PC-9 (cell line): Measurements from ENCODE around the gene ZDHHC3. TPM values are rescaled to one million over a fixed set of nuclear protein-coding genes. Genes with fewer than 3 reads are reported as not detected.

Experiments used
- BruUV-seq: library from RNA; stranded (reverse); fragments of 400-500 nt; replicated peaks from 2 replicates; lab custom pipeline; 2021; lab: Mats Ljungman, UMichigan
- CTCF ChIA-PET: fragments of 300-600 bp; sonication (Branson Sonifier 250); formaldehyde crosslinking; loops from one replicate; lab custom pipeline; 2022; ENCODE audit warnings: antibody characterized with exemption; lab: Charles Lee
- POLR2A ChIA-PET: fragments of 300-600 bp; sonication (Branson Sonifier 250); formaldehyde crosslinking; loops from one replicate; lab custom pipeline; 2022; ENCODE audit warnings: antibody characterized with exemption; ENCODE audit not compliant: unreplicated experiment; lab: Charles Lee
- DNase-seq, 2 experiments: peaks; one replicate each; pipeline versions ENCODE4 v3.0.0 to v3.0.0-alpha.2; 2015 to 2022; ENCODE audit warnings: mixed read lengths in 1 of 2
- H2AFZ ChIP-seq: fragments of 200-600 bp; sonication (generic); 2 replicates; pipeline ENCODE4 v1.8.1; 2017; ENCODE audit warnings: antibody characterized with exemption
- H3F3A ChIP-seq: fragments of 200-600 bp; sonication (generic); 2 replicates; pipeline ENCODE4 v1.8.1; 2017; ENCODE audit warnings: antibody characterized with exemption, mild to moderate bottlenecking, low read depth; ENCODE audit not compliant: insufficient read depth
- H3K27ac ChIP-seq: fragments of 200-600 bp; sonication (generic); 2 replicates; pipeline ENCODE4 v1.6.1; 2016; ENCODE audit warnings: mixed run types
- H3K27me3 ChIP-seq: fragments of 200-600 bp; sonication (generic); 2 replicates; pipeline ENCODE4 v1.6.1; 2016; ENCODE audit warnings: low read depth, mixed run types; ENCODE audit not compliant: insufficient read depth
- H3K36me3 ChIP-seq: fragments of 200-600 bp; sonication (generic); 2 replicates; pipeline ENCODE4 v1.6.1; 2016; ENCODE audit warnings: low read depth, mixed run types
- H3K4me1 ChIP-seq: fragments of 200-600 bp; sonication (generic); replicated peaks from 2 replicates; pipeline ENCODE4 v1.6.1; 2016; ENCODE audit warnings: mixed run types; ENCODE audit not compliant: insufficient read depth
- H3K4me2 ChIP-seq: fragments of 200-600 bp; sonication (generic); 2 replicates; pipeline ENCODE4 v1.6.1; 2017; ENCODE audit warnings: mixed run types
- H3K4me3 ChIP-seq: fragments of 200-600 bp; sonication (generic); 2 replicates; pipeline ENCODE4 v1.6.1; 2016; ENCODE audit warnings: mixed run types
- H3K79me2 ChIP-seq: fragments of 200-600 bp; sonication (generic); 2 replicates; pipeline ENCODE4 v1.6.1; 2017; ENCODE audit warnings: low read depth, mixed run types
- H3K9me2 ChIP-seq: fragments of 200-600 bp; sonication (generic); 2 replicates; pipeline ENCODE4 v1.8.1; 2017; ENCODE audit warnings: mild to moderate bottlenecking; ENCODE audit not compliant: insufficient read depth
- H3K9me3 ChIP-seq: fragments of 200-600 bp; sonication (generic); 2 replicates; pipeline ENCODE4 v1.8.1; 2016; ENCODE audit warnings: low read depth; ENCODE audit not compliant: insufficient read depth
- H4K20me1 ChIP-seq: fragments of 200-600 bp; sonication (generic); 2 replicates; pipeline ENCODE4 v1.8.1; 2017; ENCODE audit not compliant: insufficient read depth
- CTCF ChIP-seq: fragments of 200-600 bp; sonication (generic); conservative IDR thresholded peaks from 2 replicates; pipeline ENCODE4 v1.6.1; 2017; ENCODE audit warnings: mixed run types, antibody characterized with exemption, mild to moderate bottlenecking, moderate library complexity
- EZH2 ChIP-seq: fragments of 200-600 bp; sonication (generic); IDR thresholded peaks from 2 replicates; pipeline ENCODE4 v1.8.0; 2017; ENCODE audit warnings: antibody characterized with exemption, low read depth
- intact Hi-C: fragments of 100-400 bp; cut with micrococcal nuclease; formaldehyde crosslinking; loops from one replicate; pipeline ENCODE4 v1.10.0; 2022; ENCODE audit not compliant: unreplicated experiment
- total RNA-seq: library from RNA; stranded (reverse); gene quantifications from 2 replicates; pipeline ENCODE4 v1.2.3, GENCODE V29; 2021

ZDHHC3 gene
- total RNA-seq, 1 experiment from 2014 or later, result 107 TPM

- no peak overlapping the region; the same call in 1 of the 2 replicates for H3K27ac ChIP-seq
- no peaks in the 10 kb centered on the region for H3K79me2 ChIP-seq
- H3K9me2 ChIP-seq, result no peaks in the 10 kb centered on the region
- H2AFZ ChIP-seq, result no peak overlapping the region
- TF ChIP-seq CTCF (no peak), EZH2 (no peak)
- H4K20me1 ChIP-seq, result no peaks in the 10 kb centered on the region
- intact Hi-C loops, result no loop called here
- H3K4me2 ChIP-seq, result no peak overlapping the region
- POLR2A ChIA-PET, result no interaction called here
- no peaks in the 10 kb centered on the region for H3K4me1 ChIP-seq
- CTCF ChIA-PET, result interaction anchor here (1.3 kb wide), 1 partner anchor 42 kb away, joined by 6 read pairs; no protein-coding TSS in a partner anchor
- BruUV-seq, result no TSS peak
- peaks cover 6% of the 10 kb centered on the region; the same call in 1 of the 2 replicates for H3K36me3 ChIP-seq
- H3K4me3 ChIP-seq, result no peak overlapping the region
- no peaks in the 10 kb centered on the region for H3F3A ChIP-seq
- H3K27me3 ChIP-seq, result no peaks in the 10 kb centered on the region
- H3K9me3 ChIP-seq, result no peaks in the 10 kb centered on the region
- no peak for DNase-seq
These were observed 33.6 kb downstream of the ZDHHC3 start for GRCh38 chr3:44942202-44942921.

- no peaks in the 10 kb centered on the region for H3K9me3 ChIP-seq
- intact Hi-C loops, result no loop called here
- TF ChIP-seq CTCF, result no peak
- TF ChIP-seq EZH2, result no peak
These were observed 36.4 kb downstream of the ZDHHC3 start for GRCh38 chr3:44939581-44940036.

GRCh38 chr3:44932986-44933944 is 42.7 kb downstream of the ZDHHC3 start:
- Histone ChIP-seq H3K9me3 (no peaks in the 10 kb centered on the region), H3K79me2 (no peaks in the 10 kb centered on the region), H3K27me3 (no peaks in the 10 kb centered on the region), H2AFZ (no peak overlapping the region), H3K9me2 (no peaks in the 10 kb centered on the region), H3K27ac (no peak overlapping the region), H4K20me1 (no peaks in the 10 kb centered on the region; the same call in 1 of the 2 replicates), H3K4me1 (no peaks in the 10 kb centered on the region), H3K36me3 (no peaks in the 10 kb centered on the region), H3F3A (no peaks in the 10 kb centered on the region), H3K4me3 (no peak overlapping the region), H3K4me2 (no peak overlapping the region)
- TF ChIP-seq CTCF (no peak), EZH2 (no peak)
- intact Hi-C loops, result no loop called here
- no TSS peak for BruUV-seq
- ChIA-PET POLR2A (no interaction called here), CTCF (no interaction called here)
- no peak for DNase-seq

More at GRCh38 chr3:44939581-44940036, 36.4 kb downstream of the ZDHHC3 start:
- Histone ChIP-seq H3K4me2 (no peak overlapping the region), H3K4me1 (no peaks in the 10 kb centered on the region), H4K20me1 (no peaks in the 10 kb centered on the region; the same call in 1 of the 2 replicates), H3F3A (no peaks in the 10 kb centered on the region), H2AFZ (no peak overlapping the region), H3K27me3 (no peaks in the 10 kb centered on the region), H3K79me2 (no peaks in the 10 kb centered on the region), H3K4me3 (no peak overlapping the region), H3K27ac (no peak overlapping the region), H3K36me3 (peaks cover 6% of the 10 kb centered on the region; the same call in 1 of the 2 replicates), H3K9me2 (no peaks in the 10 kb centered on the region)
- ChIA-PET CTCF (no interaction called here), POLR2A (no interaction called here)
- no peak for DNase-seq
- BruUV-seq, result no TSS peak
